Left lobe of liver (tissue), 2 donors: ENCODE results near the gene SPANXA2. TPM values are rescaled to one million over a fixed set of nuclear protein-coding genes. Genes with fewer than 3 reads are reported as not detected.
"Not testable (repeated sequence)": the region's sequence is repeated elsewhere in the genome, so short reads cannot be mapped to it uniquely, and the experiment has no call there.

Source experiments
- ATAC-seq: fragments of 200-7000 bp; cut with Tn5 transposase; one replicate; pipeline ENCODE4 v1.9.1; 2020; ENCODE audit warnings: mild to moderate bottlenecking, moderate library complexity
- DNase-seq: peaks from one replicate; pipeline ENCODE4 v3.0.0-alpha.2; 2020; ENCODE audit warnings: low spot score
- total RNA-seq: library from RNA; stranded (reverse); gene quantifications from one replicate; pipeline ENCODE4 v1.2.1, GENCODE V29; 2021
- donor health status: DM: no; HTN: no; CAD: no; lungs with moderate emphysema.
- donor health status: DM: no; HTN: yes; CAD: no.

Gene SPANXA2
- total RNA-seq = not detected

- DNase-seq, ATAC-seq: not testable (repeated sequence)
Measured at GRCh38 chrX:141589408-141589807, at the start of gene SPANXA2. Gene SPANXA2, plus strand, starts transcription at chrX:141589708. Its CDS starts 60 bp downstream, at chrX:141589768.

GRCh38 chrX:141542551-141542950 lies 47.0 kb upstream of the SPANXA2 start:
- DNase-seq = not testable (repeated sequence)

DNA sequence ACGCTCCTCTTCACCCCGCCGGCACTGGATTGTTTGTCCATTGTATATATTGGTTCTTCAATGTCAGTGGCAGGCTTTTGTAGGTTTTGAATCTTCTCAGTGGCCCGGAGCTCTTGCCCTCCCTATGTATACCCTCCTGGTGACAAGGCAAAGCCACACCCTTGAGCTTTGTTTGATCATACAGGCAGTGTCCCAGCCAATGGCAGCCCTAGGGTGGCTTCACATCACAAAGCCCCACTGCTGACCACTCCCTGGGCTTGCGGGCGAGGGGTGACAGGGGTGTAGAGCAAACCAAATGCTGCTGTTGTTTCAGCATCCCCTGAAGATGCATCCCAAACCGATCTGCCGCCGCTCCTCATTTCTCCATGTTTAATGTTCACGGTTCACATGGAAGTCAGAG lies 4.9 kb upstream of the SPANXA2 start, which contains the start of gene SPANXA1:
SPANXA1 (minus strand) TSS at position 101 of the 400 bp plus-strand sequence; CDS start at position 41, 60 bp downstream.
- not testable (repeated sequence) for ATAC-seq, DNase-seq

More at GRCh38 chrX:141542551-141542950, 47.0 kb upstream of the SPANXA2 start:
- not testable (repeated sequence) for ATAC-seq

- ATAC-seq (no peak), DNase-seq (no peak)
Measured at GRCh38 chrX:141609111-141609510, 19.6 kb downstream of the SPANXA2 start.

DNA sequence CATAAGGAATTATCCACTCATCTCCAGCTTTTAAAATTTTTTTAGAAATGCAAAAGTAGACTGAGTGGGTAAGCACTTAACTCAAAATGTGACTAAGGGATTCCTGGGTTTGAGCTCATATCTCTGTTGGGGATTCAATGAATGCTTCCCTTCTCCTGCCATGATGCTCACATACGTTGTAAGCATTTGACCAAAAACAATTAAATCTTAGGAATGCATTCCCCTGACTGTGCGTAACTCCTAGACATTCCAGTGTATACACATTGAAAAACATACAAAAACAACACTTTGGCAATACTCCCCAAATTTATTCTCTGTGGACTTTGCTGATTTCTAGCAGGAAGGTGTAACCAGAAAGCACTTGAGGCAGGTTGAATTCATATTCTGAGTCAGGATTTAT lies 29.8 kb downstream of the SPANXA2 start:
- no peak for DNase-seq
- ATAC-seq = no peak

GRCh38 chrX:141632124-141632523 lies 42.6 kb downstream of the SPANXA2 start:
- DNase-seq = no peak

DNA sequence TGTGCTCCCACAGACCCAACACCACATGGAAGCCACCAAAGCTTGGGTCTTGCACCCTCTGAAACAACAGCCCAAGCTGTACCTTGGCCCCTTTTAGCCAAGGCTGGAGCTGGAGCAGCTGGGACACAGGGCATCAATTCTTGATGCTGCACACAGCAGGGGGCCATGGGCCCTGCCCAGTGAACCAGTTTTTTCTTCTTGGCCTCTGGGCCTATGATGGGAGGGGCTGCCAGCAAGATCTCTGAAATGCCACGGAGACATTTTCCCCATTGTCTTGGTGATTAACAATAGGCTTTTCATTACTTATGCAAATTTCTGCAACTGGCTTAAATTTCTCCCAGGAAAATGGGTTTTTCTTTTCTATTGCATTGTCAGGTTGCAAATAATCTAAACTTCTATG lies 49.0 kb downstream of the SPANXA2 start:
- ATAC-seq (no peak), DNase-seq (no peak)

More at GRCh38 chrX:141632124-141632523, 42.6 kb downstream of the SPANXA2 start:
- no peak for ATAC-seq

Other genes with a start within 250 kb of the SPANXA2 start
- gene SPANXA1, start 5.0 kb upstream of the SPANXA2 start, total RNA-seq = not detected
- gene SPANXD, start 109.0 kb downstream of the SPANXA2 start, total RNA-seq = not detected
- not detected for gene MAGEC3, start 248.6 kb downstream of the SPANXA2 start, total RNA-seq